GM19397 (cell line): ENCODE results near the gene TSPAN7.

Source experiments
- ATAC-seq: cut with Tn5 transposase; IDR thresholded peaks from one replicate; pipeline ENCODE4 v1.9.1; 2021; ENCODE audit warnings: mild to moderate bottlenecking, moderate library complexity; ENCODE audit not compliant: unreplicated experiment

TSPAN7 gene

GRCh38 chrX:38561126-38561868 is at the start of gene TSPAN7:
TSS of gene TSPAN7 (plus strand) at chrX:38561542. CDS start at chrX:38561547, 5 bp downstream.
- ATAC-seq = no peak

- ATAC-seq = no peak
These were observed 48.1 kb upstream of the TSPAN7 start for GRCh38 chrX:38513112-38513742.

- no peak for ATAC-seq
These were observed 47.1 kb upstream of the TSPAN7 start for GRCh38 chrX:38514016-38514854.

DNA sequence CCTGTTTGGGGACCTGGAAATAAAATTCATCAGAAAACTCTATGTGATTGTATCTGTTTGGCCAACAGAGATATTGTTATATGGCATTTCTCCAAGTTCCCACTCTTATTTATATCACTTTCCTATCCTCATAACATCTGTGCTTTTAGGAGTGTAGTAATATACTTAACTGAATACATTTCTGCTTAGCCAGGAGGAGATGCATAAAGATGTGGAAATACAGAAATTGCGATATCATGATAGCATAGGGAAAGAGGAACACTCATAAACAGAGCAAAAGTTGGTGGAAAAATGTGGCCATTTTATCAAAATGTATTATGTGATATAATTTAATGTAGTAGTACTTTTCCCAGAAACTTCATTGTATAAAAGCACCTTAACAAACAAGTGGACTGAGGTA is 46.1 kb upstream of the TSPAN7 start:
- no peak for ATAC-seq

DNA sequence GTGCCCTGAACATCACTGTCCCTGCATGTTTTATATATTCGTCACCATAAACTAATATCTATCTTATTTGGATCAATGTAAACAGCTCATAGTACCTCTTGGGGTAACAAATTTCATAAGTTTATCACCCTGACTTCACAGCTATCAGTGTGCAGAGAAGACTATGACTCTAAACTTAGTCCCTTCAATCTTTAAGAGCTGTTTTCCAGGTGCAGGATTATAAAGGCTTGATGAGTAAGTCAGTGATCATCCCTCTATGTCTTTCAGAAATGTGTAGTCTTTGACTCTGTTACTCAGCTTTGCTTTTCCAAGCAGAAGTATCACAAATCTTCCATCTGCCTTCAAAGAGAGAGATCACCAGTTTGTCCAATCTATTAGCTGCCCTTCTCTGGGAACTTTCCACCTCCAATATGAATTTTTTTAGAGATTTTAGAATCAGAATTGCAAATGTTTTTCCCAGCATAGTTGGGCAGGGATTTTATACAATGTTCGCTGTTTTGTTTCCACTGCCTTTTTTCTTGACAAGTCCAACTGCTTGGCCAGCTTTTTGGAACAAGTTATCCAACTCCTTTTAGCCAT is 45.1 kb upstream of the TSPAN7 start:
- ATAC-seq = no peak

- ATAC-seq = no peak
These were observed 41.7 kb upstream of the TSPAN7 start for GRCh38 chrX:38519651-38520050.

DNA sequence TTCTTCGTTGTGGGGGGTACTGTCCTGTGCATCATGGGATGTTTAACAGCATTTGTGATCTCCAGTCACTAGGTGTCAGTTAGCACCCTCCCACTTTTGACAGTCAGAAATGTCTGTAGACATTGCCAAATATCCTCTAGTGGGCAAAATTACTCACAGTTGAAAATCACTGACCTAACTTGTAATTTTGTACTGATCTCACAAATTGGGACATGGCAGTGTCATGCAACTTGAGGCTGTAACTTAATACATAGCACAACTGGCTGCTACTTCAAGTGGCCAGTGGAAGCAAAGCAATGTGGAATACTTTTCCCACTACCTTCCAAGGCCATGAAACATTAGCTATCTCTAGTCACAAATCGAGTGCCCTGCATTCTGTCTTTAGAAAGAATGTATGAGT is 23.2 kb upstream of the TSPAN7 start:
- ATAC-seq = no peak

GRCh38 chrX:38539748-38540147 is 21.6 kb upstream of the TSPAN7 start:
- no peak for ATAC-seq

DNA sequence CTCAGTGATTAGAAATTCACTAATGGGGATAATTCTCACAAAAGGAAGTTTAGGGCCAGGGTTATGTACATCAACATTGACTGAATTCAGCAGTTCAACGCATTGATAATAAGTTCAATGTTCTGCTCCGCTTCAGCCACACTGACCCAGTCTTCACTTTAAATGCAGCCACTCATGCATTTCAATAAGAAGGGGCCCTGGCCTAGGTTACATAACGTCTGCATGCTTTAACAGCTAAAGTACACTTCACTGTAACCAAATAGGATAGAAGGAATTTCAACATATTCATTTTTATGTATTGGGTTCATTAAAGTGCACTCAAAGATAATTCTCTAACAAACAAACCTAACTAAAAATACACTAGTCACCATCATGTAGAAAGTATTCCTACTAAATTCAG is 12.8 kb upstream of the TSPAN7 start:
- no peak for ATAC-seq

DNA sequence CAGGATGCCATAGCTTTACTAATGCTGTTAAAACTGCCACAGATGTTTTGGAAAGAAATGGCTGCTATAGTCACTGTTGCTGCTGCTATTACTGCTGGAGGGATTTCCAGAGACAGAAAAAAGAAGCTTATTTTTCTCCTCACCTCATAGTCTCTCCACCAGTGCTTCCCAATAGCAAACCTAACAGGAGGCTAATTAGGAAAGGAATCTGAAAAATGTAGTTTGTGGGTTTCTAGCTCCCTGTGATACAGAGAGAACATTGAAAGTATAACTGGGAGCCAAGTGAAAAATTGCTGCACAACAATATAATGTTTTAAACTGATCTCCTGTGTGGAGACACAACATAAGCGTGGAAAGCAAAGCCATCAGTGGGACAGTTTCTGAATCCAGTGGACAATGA is 8.6 kb upstream of the TSPAN7 start:
- no peak for ATAC-seq

DNA sequence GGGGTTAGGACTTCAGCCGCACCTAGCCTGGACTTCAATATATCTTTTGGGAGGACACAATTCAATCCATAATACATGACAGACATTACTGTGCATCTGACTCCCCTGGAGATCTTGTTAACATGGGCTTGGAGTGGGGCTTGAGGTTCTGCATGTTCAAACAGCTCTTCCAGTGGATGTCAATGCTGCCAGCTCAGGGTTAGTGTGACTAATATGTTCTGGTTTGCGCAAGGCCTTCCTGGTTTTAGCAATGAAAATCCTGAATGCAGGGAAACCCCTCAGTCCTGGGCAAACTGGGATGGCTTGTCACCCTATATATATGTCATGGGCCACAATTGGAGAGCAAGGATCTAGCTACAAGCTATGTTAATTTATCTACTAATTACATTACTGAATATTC is 2.7 kb upstream of the TSPAN7 start:
- no peak for ATAC-seq

DNA sequence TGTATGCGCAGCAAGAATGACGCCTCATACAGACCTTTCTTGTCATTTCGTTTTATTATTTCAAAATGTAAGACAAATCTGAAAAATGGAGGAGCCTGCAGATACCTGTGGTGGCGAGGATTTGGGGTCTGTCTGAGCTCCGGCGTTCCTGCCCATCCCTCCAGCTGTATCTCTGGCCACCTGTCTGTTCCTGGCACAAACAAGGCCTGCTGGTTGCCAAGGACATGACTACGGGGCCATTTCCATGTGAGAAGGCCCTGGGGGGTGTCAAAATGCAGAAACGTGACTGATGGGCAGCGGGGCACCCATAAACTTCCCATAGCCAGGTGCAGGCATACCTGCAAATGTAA is 591 bp upstream of the TSPAN7 start:
- ATAC-seq = no peak

- ATAC-seq = no peak
These were observed 793 bp downstream of the TSPAN7 start for GRCh38 chrX:38561951-38562719.

DNA sequence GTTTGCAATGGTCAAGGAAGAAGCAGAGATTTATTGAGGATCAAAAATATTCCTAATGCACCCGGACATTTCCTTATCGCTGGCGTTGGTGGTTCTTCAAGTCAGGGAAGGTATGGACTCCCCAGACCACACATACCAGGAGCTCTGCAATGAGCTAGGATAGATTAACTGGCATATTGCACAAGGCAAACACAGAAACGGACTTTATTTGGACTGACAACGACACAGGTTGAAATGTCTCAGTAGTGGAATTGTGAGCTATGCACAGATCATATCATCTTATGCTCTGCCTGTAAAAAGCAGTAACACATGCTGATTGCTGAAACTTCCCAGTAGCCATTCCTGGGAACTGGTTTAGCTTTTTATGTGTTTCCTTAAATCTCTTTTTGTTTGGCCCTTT is 1.7 kb downstream of the TSPAN7 start:
- ATAC-seq = no peak

- ATAC-seq = no peak
These were observed 9.1 kb downstream of the TSPAN7 start for GRCh38 chrX:38570396-38570795.

- ATAC-seq = no peak
These were observed 9.7 kb downstream of the TSPAN7 start for GRCh38 chrX:38571058-38571457.

- ATAC-seq = no peak
These were observed 13.5 kb downstream of the TSPAN7 start for GRCh38 chrX:38574858-38575257.

GRCh38 chrX:38575888-38576287 is 14.5 kb downstream of the TSPAN7 start:
- ATAC-seq = no peak

DNA sequence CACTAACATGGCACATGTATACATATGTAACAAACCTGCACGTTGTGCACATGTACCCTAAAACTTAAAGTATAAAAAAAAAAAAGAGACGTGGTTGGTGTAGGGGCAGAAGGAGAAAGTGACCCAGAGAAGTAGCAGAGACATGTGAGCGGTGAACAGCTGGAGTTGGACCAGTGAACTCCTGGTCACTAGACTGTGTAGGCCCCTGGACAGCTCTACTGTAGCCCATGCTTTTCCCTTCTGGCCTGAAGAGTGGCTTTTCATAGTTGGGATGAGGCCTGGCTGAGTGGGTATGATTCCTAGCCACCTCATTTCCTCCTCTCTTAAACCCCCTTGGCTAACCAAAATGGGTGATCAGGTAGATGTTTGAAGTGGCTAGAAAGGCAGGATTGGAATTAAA is 16.4 kb downstream of the TSPAN7 start:
- ATAC-seq = no peak

GRCh38 chrX:38578167-38578566 is 16.8 kb downstream of the TSPAN7 start:
- no peak for ATAC-seq

DNA sequence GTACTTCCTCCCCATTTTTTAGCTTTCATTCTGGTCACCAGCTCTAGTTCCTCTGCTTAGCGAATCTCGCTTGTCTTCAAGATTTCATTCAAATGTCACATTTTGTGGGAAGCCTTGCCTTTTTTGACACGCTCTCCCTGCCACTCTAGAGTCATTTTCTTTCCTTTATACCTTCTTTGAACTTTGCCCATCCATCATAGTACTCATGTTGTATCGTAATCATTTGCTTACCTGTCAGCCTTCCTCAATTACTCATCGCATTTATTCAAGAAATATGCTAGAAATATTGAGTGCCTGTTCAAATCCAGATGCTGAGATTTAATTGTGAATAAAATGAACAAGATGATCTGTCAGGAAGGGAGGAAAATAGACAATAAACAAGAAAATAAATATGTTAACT is 21.8 kb downstream of the TSPAN7 start:
- no peak for ATAC-seq
